T-helper 17 cell (primary cell): ENCODE measurements around the gene USP25. TPM values are rescaled to one million over a fixed set of nuclear protein-coding genes. Genes with fewer than 3 reads are reported as not detected.
"Not testable (repeated sequence)": the region's sequence is repeated elsewhere in the genome, so short reads cannot be mapped to it uniquely, and the experiment has no call there.

Experiments used
- ATAC-seq: fragments of 150-1000 bp; cut with Tn5 transposase; 2 replicates; pipeline ENCODE4 v1.10.0; 2021; ENCODE audit warnings: mild to moderate bottlenecking, moderate library complexity
- DNase-seq, 3 donors: peaks; one replicate each; pipeline versions ENCODE4 v3.0.0 to v3.0.0-alpha.2; 2020 to 2021
- H3K9me3 ChIP-seq: one replicate; pipeline ENCODE4 v1.7.0; 2013; ENCODE audit warnings: low read length, mild to moderate bottlenecking; ENCODE audit not compliant: control insufficient read depth, poor library complexity, severe bottlenecking
- H3K27ac Mint-ChIP-seq: one replicate; pipeline ENCODE4 v1.8.0; 2022; ENCODE audit warnings: mild to moderate bottlenecking, moderate library complexity, mixed read lengths
- H3K27me3 Mint-ChIP-seq: one replicate; pipeline ENCODE4 v1.8.0; 2022; ENCODE audit warnings: mixed read lengths
- H3K36me3 Mint-ChIP-seq: one replicate; pipeline ENCODE4 v1.8.0; 2022; ENCODE audit warnings: low read depth, mixed read lengths
- H3K4me1 Mint-ChIP-seq: one replicate; pipeline ENCODE4 v1.8.0; 2022; ENCODE audit warnings: mild to moderate bottlenecking, mixed read lengths
- H3K4me3 Mint-ChIP-seq: one replicate; pipeline ENCODE4 v1.8.0; 2022; ENCODE audit warnings: mild to moderate bottlenecking, moderate library complexity, mixed read lengths
- total RNA-seq, 4 donors: library from RNA in 2 of 4; stranded (reverse) in 2 of 4; gene quantifications; one replicate each; pipeline ENCODE4 v1.2.3 and lab custom pipeline; 2022 to 2026

The USP25 gene
- total RNA-seq, 2 donors from 2014 or later, result 52.0 to 66.7 TPM

DNA sequence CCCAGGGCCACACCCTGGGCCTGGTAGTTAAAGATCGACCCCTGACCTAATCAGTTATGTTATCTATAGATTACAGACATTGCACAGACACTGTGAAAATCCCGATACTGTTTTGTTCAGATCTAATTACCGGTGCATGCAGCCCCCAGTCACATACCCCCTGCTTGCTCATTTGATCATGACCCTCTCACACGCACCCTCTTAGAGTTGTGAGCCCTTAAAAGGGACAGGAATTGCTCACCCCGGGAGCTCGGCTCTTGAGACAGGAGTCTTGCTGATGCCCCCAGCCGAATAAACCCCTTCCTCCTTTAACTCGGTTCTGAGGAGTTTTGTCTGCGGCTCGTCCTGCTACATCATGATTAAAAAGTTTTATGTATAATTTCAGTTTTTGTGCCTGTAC is 9.0 kb downstream of the USP25 start:
- H3K27me3 Mint-ChIP-seq, H3K9me3 ChIP-seq, H3K4me3 Mint-ChIP-seq, H3K36me3 Mint-ChIP-seq, ATAC-seq, DNase-seq: not testable (repeated sequence)
- Mint-ChIP-seq H3K4me1 (peaks cover 62% of the 10 kb centered on the region), H3K27ac (peak overlapping the region; percentile 90)

DNA sequence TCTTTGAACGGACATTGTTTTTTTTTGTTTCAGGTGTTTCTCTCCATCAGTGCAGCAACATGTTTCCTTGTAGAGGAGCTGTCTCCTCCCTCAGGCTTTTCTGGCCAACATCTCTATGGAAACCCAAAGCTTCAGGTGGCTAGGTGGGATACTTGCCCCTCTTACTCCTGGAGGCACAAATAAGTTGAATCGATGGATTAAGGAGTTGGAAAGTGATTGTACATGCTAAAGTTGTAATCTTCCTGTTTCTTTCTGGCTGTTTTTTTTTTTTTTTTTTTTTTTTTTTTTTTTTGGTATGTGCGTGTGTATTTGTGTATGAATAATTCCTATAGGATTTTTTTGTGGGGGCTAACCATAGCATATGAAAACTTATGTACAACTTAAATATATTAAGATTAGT is 10.6 kb downstream of the USP25 start:
- peaks cover 60% of the 10 kb centered on the region for H3K4me1 Mint-ChIP-seq
- H3K36me3 Mint-ChIP-seq, result no peaks in the 10 kb centered on the region
- no peaks in the 10 kb centered on the region for H3K9me3 ChIP-seq
- H3K4me3 Mint-ChIP-seq, result no peak overlapping the region
- no peak for ATAC-seq
- H3K27ac Mint-ChIP-seq, result no peak overlapping the region
- H3K27me3 Mint-ChIP-seq, result no peaks in the 10 kb centered on the region
- no peak for DNase-seq

DNA sequence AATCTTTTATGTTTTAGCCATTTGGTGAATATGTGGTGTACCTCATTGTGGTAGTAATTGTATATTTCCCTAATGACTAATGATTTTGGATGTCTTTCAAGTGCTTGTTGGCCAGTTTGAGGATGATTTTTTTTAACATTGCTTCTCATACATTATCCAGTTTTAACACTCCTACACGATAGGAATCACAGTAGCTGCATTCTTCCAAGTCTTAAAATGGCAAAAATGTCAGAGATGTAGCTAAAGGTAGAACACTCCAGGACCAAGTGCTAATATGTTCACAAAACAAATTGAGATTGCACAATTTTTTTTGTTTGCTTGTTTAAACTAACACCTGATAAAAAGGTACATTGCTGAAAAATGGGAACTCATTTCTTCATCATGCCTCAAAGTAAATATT is 11.7 kb downstream of the USP25 start:
- DNase-seq (no peak), ATAC-seq (no peak)
- no peaks in the 10 kb centered on the region for H3K36me3 Mint-ChIP-seq
- no peak overlapping the region for H3K27ac Mint-ChIP-seq
- H3K4me3 Mint-ChIP-seq, result no peak overlapping the region
- H3K27me3 Mint-ChIP-seq, result no peaks in the 10 kb centered on the region
- H3K9me3 ChIP-seq, result no peaks in the 10 kb centered on the region
- H3K4me1 Mint-ChIP-seq, result peaks cover 57% of the 10 kb centered on the region

DNA sequence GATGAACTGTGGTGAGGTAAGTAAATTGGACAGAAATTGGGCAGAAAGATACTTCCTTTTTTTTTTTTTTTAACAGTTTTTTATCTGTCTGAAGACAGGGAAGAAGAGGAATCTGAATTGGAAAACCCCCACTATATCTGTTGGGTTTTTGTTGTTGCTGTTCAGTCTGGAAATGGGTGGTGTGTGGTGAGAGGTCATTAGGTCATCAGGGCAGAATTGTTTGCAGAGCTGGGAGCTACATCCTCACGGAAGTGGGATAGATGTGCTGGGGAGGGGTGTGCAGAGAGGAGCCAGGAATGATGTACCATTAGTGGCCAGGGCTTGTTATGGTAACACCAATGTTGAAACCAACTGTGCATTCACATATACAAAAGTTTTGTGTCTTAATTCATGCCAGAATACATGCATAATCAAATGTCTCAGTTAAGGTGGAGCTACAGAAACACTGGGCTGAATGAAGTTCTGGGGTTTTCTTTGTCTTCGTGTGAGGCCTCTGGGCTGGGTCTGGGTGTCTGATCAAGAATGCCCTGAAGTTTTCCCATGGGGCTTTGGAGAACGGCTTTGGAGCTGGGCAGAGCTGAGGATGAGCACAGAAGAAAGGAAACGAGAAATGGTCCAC is 12.4 kb downstream of the USP25 start:
- no peaks in the 10 kb centered on the region for H3K36me3 Mint-ChIP-seq
- peak overlapping the region; percentile 68 for H3K27ac Mint-ChIP-seq
- no peak overlapping the region for H3K4me3 Mint-ChIP-seq
- peaks cover 56% of the 10 kb centered on the region for H3K4me1 Mint-ChIP-seq
- DNase-seq (no peak), ATAC-seq (no peak)
- H3K9me3 ChIP-seq, result no peaks in the 10 kb centered on the region
- H3K27me3 Mint-ChIP-seq, result no peaks in the 10 kb centered on the region

DNA sequence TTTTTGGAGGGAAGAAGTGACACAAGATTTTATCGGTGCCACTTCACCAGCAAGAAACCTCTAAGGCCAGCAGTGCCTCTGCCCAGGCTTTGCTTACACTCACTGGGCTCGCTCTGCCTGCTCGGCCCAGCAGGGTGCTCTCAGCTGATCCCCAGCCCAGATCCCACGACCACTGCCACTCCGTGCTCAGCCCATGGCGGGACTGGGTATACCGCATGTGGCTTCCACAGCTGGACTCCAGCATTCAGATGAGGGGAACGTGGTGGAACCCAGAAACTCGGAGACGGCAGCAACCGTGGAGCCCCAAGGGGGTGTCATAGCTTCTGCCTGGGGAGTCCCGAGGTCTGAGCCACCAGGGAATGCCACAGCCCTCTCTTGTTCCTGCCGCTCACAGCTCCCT is 12.9 kb downstream of the USP25 start:
- Mint-ChIP-seq H3K27ac (peak overlapping the region; percentile 68), H3K36me3 (no peaks in the 10 kb centered on the region), H3K27me3 (no peaks in the 10 kb centered on the region), H3K4me1 (peaks cover 56% of the 10 kb centered on the region), H3K4me3 (no peak overlapping the region)
- no peaks in the 10 kb centered on the region for H3K9me3 ChIP-seq
- ATAC-seq (no peak), DNase-seq (no peak)

DNA sequence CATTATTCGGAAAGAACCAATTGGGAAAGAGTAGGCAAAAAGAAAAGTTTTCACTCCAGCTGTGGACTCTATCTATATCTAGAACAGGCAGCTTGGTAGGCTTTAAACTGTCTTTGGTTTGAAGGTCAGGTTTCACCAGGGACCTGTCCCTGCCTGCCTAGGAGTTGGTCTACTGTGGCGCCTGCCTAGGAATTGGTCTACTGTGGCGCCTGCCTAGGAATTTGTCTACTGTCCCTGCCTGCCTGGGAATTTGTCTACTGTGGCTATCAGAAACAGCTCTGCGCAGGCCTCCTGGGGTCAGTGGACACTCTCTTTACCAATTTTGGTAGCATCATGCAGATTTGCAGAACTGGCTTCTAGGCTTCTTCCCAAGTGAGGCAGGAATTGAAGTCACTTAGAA is 13.8 kb downstream of the USP25 start:
- no peak for DNase-seq
- H3K4me1 Mint-ChIP-seq, result peaks cover 55% of the 10 kb centered on the region
- no peaks in the 10 kb centered on the region for H3K36me3 Mint-ChIP-seq
- no peaks in the 10 kb centered on the region for H3K27me3 Mint-ChIP-seq
- H3K27ac Mint-ChIP-seq, result peak overlapping the region; percentile 68
- no peak for ATAC-seq
- H3K4me3 Mint-ChIP-seq, result no peak overlapping the region
- H3K9me3 ChIP-seq, result no peaks in the 10 kb centered on the region

DNA sequence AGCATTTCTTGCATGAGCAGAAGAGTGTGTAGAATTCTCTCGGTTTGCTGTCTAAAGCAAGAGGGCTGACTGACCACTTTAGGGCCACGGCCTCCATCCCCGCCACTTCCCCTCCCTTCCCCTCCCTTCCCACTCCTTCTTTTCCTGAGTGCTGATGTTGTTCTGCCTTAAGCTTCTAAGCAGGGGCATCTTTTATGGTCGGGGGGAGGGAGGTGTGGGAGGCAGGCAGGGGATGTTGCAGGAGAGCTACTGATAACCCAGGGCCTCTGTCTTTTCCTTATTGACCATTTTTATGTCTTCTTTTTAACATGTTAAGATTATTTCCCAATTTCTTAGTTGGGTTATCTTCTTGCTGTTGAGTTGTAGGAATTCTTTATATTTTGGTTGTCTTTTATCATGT is 15.1 kb downstream of the USP25 start:
- Mint-ChIP-seq H3K27ac (peak overlapping the region; percentile 68), H3K4me1 (peaks cover 54% of the 10 kb centered on the region), H3K4me3 (no peak overlapping the region), H3K27me3 (no peaks in the 10 kb centered on the region), H3K36me3 (no peaks in the 10 kb centered on the region)
- ATAC-seq (no peak), DNase-seq (no peak)
- no peaks in the 10 kb centered on the region for H3K9me3 ChIP-seq

DNA sequence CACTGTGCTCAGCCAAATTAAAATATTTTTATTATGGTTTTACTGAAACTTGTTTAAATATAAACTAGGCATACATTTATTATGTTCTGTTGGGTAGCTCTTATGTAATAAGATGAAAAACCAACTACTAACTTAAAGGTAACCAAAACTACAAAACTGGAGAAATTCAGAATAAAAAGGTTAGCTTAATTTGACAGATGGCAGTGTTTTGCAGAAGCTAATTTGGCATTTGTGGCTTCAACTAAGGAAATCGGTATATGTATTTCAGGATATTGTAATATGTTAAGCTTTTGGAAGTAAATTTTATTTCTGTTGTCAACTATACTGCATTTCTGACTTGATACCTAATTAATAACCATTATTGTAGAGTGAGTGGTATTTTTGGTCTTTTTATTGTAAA is 18.8 kb downstream of the USP25 start:
- Mint-ChIP-seq H3K27me3 (no peaks in the 10 kb centered on the region), H3K36me3 (no peaks in the 10 kb centered on the region), H3K4me3 (no peak overlapping the region), H3K4me1 (peaks cover 43% of the 10 kb centered on the region), H3K27ac (no peak overlapping the region)
- no peak for ATAC-seq
- H3K9me3 ChIP-seq, result no peaks in the 10 kb centered on the region
- no peak for DNase-seq

DNA sequence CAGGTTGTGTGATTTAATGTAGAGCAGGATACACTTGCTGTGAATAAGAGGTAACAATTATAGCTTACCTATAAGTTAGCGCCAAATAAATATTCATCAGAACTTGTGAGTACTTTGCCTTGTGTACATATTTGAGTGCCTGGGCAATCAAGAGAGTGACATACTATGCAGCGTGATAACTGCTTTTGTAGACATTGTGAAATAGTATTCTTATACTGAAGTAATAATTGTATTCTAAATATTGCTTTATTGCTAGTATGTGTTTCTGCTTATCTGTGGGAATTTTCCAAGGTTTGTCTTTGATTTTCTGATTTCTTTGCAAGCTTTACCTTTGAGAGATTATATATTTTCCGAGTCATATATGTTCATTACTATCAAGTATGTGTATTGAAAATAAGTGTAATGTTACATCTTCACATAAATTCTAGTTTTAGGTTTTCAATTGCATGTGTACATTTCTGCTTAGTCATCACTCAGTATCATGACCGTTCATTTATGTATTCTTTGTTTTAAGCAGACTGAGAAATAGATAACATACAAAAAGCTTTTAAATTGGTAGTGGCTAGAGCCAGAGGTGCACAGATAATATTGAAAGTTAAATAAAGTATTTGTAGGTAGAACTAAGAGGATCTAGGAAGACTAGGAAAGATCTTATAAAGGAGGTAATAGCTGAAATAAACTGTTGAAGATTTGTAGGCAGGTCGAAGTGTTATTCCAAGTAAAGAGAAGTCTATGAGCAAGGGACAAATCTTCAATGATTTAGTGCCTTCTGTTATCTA is 19.5 kb downstream of the USP25 start:
- H3K9me3 ChIP-seq, result no peaks in the 10 kb centered on the region
- Mint-ChIP-seq H3K27ac (peak overlapping the region; percentile 74), H3K4me3 (no peak overlapping the region)

DNA sequence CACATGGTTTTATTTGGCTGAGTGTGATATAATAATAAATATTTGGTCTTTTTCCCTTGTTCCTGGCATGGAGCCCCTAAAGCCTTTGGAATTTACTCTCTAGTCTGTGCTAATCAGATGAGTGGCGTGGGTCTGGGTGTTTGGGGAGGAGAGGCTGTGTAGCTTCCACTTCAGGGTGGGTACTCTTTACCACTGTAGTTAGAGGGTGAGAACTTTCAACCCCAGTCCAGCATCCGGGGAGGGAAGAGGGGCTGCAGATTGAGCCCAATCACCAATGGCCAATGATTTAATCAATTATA is 20.0 kb downstream of the USP25 start:
- Mint-ChIP-seq H3K27me3 (no peaks in the 10 kb centered on the region), H3K4me1 (peaks cover 50% of the 10 kb centered on the region), H3K36me3 (no peaks in the 10 kb centered on the region), H3K27ac (peak overlapping the region; percentile 74), H3K4me3 (peak overlapping the region; percentile 19)
- DNase-seq (no peak), ATAC-seq (no peak)
- H3K9me3 ChIP-seq, result no peaks in the 10 kb centered on the region

More for the DNA sequence above, 19.5 kb downstream of the USP25 start:
- ATAC-seq (no peak), DNase-seq (no peak)
- Mint-ChIP-seq H3K27me3 (no peaks in the 10 kb centered on the region), H3K4me1 (peaks cover 45% of the 10 kb centered on the region), H3K36me3 (no peaks in the 10 kb centered on the region)

DNA sequence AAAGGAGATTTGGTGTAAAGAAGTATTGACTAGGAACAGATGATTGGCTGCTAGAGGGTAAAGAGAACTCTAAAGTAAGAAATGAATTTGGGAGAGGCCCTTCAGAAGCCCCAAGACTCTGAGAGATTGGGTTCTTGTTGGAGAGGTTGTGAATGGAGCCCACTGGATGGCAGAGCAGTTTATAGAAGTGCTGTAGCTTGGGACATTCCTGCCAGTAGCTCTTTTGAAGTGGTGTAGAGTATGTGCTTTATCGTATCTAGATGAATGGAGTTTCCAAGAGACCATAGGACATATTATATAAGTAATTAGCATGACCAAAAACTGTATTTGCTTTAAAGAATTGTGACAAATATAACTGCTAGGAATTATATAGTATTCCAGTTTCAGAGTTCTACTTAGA is 21.3 kb downstream of the USP25 start:
- no peak overlapping the region for H3K27ac Mint-ChIP-seq
- H3K4me3 Mint-ChIP-seq, result no peak overlapping the region
- no peaks in the 10 kb centered on the region for H3K36me3 Mint-ChIP-seq
- H3K4me1 Mint-ChIP-seq, result peaks cover 53% of the 10 kb centered on the region
- no peaks in the 10 kb centered on the region for H3K27me3 Mint-ChIP-seq
- no peaks in the 10 kb centered on the region for H3K9me3 ChIP-seq
- DNase-seq (no peak), ATAC-seq (no peak)

DNA sequence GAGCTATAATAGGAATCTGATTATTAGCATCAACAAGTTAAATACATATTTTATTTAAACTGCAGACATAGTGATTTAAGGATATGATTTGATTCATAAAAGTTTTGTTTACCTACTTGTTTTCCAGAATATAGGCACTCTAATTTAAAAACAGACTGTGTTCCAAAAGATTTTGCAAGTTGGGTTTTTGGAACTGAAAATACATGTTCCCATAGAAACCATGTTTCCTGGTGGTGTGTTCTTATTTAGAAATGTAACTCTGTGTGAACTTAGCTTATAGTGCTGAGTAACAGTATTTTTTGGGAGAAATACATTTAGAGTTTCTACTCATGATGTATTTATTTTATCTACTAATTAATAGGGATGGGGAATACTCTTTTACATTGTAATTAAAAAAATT is 21.8 kb downstream of the USP25 start:
- no peak overlapping the region for H3K4me3 Mint-ChIP-seq
- peaks cover 53% of the 10 kb centered on the region for H3K4me1 Mint-ChIP-seq
- DNase-seq (no peak), ATAC-seq (no peak)
- H3K27ac Mint-ChIP-seq, result no peak overlapping the region
- no peaks in the 10 kb centered on the region for H3K9me3 ChIP-seq
- no peaks in the 10 kb centered on the region for H3K36me3 Mint-ChIP-seq
- no peaks in the 10 kb centered on the region for H3K27me3 Mint-ChIP-seq

DNA sequence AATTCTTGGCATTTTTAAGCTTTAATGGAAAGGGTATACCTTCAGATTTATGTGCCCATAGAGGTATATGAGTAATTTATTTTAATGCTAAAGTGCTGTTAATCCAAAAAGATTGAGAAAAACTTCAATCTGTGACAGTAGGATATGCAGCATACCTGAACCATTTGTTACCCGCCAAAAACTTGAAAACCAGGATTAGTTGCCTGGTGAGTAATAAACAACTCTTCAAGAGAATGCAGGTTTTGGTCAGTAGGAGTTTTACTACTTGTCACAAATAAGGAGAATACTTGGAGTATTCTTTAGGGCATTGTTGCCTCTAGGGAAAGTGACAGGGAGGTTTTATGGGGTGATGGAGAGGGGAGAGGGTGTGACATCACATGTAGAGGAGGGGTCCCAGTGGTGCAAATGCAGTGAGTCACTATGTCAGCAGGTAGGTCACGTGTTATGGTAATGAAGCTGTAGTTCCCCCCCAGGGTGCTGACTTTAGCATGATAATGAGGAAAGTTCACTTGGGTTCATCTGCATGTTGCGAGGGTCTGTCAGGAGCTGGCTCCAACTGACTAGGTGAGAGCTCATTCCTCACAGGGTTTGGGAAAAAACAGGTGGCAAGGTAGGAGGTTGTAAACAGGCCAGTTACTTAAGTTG is 23.1 kb downstream of the USP25 start:
- DNase-seq (no peak), ATAC-seq (no peak)
- peaks cover 4% of the 10 kb centered on the region for H3K36me3 Mint-ChIP-seq
- no peaks in the 10 kb centered on the region for H3K27me3 Mint-ChIP-seq
- peak overlapping the region; percentile 49 for H3K4me3 Mint-ChIP-seq
- no peaks in the 10 kb centered on the region for H3K9me3 ChIP-seq
- H3K4me1 Mint-ChIP-seq, result peaks cover 51% of the 10 kb centered on the region
- no peak overlapping the region for H3K27ac Mint-ChIP-seq

DNA sequence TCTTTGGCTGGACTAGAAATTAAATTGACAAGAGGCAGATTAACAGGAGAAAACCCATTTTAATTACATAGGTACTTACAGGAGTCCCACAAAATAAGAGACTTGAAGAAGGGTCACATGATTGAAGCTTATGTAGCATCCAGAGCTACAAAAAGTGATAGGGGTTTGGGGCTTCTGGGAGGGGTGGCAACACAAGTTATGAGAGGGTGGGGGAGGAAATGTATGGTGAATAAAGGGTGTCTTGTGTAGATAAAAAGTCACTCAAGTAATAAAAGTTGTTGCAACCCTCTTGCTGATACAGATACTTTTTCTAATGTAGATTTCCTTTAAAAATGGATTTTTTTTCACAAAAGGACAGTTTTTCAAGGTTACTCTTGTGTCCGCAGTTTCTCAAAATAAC is 24.0 kb downstream of the USP25 start:
- Mint-ChIP-seq H3K4me1 (peaks cover 52% of the 10 kb centered on the region), H3K36me3 (peaks cover 4% of the 10 kb centered on the region), H3K27me3 (no peaks in the 10 kb centered on the region), H3K27ac (no peak overlapping the region), H3K4me3 (no peak overlapping the region)
- no peaks in the 10 kb centered on the region for H3K9me3 ChIP-seq
- DNase-seq (no peak), ATAC-seq (no peak)
